OCI-LY3 (cell line): Measurements from ENCODE around the gene FAM228B.

Experiments used
- H2AFZ ChIP-seq: fragments of 200-600, 300-600 bp; shearing (Covaris generic); 2 replicates; pipeline ENCODE4 v1.6.0; 2014; ENCODE audit warnings: antibody characterized with exemption, low read depth, low read length
- H3K27ac ChIP-seq: fragments of 200-600, 300-600 bp; sonication (generic); 2 replicates; pipeline ENCODE4 v1.5.1; 2014; ENCODE audit warnings: mild to moderate bottlenecking, low read length, moderate library complexity, mixed read lengths
- H3K27me3 ChIP-seq: fragments of 200-600, 300-600 bp; sonication (generic); 2 replicates; pipeline ENCODE4 v1.6.1; 2014; ENCODE audit warnings: low read depth, low read length, mixed read lengths
- H3K36me3 ChIP-seq: fragments of 200-600, 300-600 bp; sonication (generic); replicated peaks from 2 replicates; pipeline ENCODE3; 2014; ENCODE audit warnings: low read depth, low read length, mixed read lengths
- H3K4me1 ChIP-seq: fragments of 300-600, 200-600 bp; sonication (generic); 2 replicates; pipeline ENCODE4 v1.6.1; 2014; ENCODE audit warnings: low read length, mixed read lengths
- H3K4me2 ChIP-seq: fragments of 200-600, 300-600 bp; sonication (generic); 2 replicates; pipeline ENCODE4 v1.6.1; 2014; ENCODE audit warnings: low read length, mixed read lengths
- H3K4me3 ChIP-seq: fragments of 300-600, 200-600 bp; sonication (generic); 2 replicates; pipeline ENCODE4 v1.5.1; 2014; ENCODE audit warnings: antibody characterized with exemption, mild to moderate bottlenecking, low read length, moderate library complexity
- H3K79me2 ChIP-seq: fragments of 300-600, 200-600 bp; shearing (Covaris generic); 2 replicates; pipeline ENCODE4 v1.6.1; 2014; ENCODE audit warnings: mild to moderate bottlenecking, low read length, mixed read lengths
- H3K9ac ChIP-seq: fragments of 300-600, 200-600 bp; shearing (Covaris generic); 2 replicates; pipeline ENCODE4 v1.6.0; 2014; ENCODE audit warnings: mild to moderate bottlenecking, low read length, moderate library complexity
- H3K9me3 ChIP-seq: fragments of 200-600, 300-600 bp; shearing (Covaris generic); 2 replicates; pipeline ENCODE4 v1.6.1; 2014; ENCODE audit warnings: low read length, mixed read lengths; ENCODE audit not compliant: insufficient read depth
- H4K20me1 ChIP-seq: fragments of 200-600, 300-600 bp; sonication (generic); 2 replicates; pipeline ENCODE4 v1.6.1; 2016; ENCODE audit warnings: low read length, mixed read lengths; ENCODE audit not compliant: insufficient read depth
- CTCF ChIP-seq: fragments of 200-600, 300-600 bp; sonication (generic); IDR thresholded peaks from 2 replicates; pipeline ENCODE4 v1.5.1; 2014; ENCODE audit warnings: antibody characterized with exemption, low read length, low read depth
- EZH2phosphoT487 ChIP-seq: fragments of 200-600 bp; shearing (Covaris generic); IDR thresholded peaks from 2 replicates; pipeline ENCODE4 v1.6.1; 2018; ENCODE audit warnings: antibody characterized with exemption, mixed run types, low read depth

Gene FAM228B

DNA sequence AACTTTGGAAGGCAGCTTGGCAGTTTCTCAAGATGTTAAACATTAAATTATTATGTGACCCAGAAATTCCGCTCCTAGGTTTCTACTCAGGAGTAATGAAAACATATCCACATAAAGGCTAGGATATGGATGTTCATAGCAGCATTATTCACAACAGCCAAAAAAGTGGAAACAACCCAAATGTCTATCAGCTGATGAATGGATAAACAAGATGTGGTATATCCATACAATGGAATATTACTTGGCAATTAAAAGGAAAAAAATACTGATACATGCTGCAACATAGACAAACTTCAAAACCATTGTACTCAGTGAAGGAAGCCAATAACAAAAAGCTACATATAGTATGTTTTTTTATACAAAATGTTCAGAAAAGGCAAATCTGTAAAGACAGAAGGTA lies 39.2 kb downstream of the FAM228B start:
- H3K79me2 ChIP-seq, result no peaks in the 10 kb centered on the region
- H3K27ac ChIP-seq, result no peak overlapping the region

GRCh38 chr2:24163186-24163585 lies 39.9 kb downstream of the FAM228B start:
- H3K36me3 ChIP-seq, result no peaks in the 10 kb centered on the region
- H3K27me3 ChIP-seq, result no peaks in the 10 kb centered on the region
- no peak overlapping the region for H3K9ac ChIP-seq
- H3K79me2 ChIP-seq, result no peaks in the 10 kb centered on the region
- H2AFZ ChIP-seq, result no peak overlapping the region
- no peak overlapping the region for H3K27ac ChIP-seq
- H3K4me1 ChIP-seq, result peaks cover 12% of the 10 kb centered on the region
- no peaks in the 10 kb centered on the region for H3K9me3 ChIP-seq
- H4K20me1 ChIP-seq, result no peaks in the 10 kb centered on the region
- no peak overlapping the region for H3K4me3 ChIP-seq
- H3K4me2 ChIP-seq, result no peak overlapping the region
- TF ChIP-seq EZH2phosphoT487, result no peak
- no peak for TF ChIP-seq CTCF

More for the DNA sequence above, 39.2 kb downstream of the FAM228B start:
- no peaks in the 10 kb centered on the region for H3K36me3 ChIP-seq
- TF ChIP-seq EZH2phosphoT487 (no peak), CTCF (no peak)
- H3K4me3 ChIP-seq, result no peak overlapping the region
- H3K4me2 ChIP-seq, result no peak overlapping the region
- H2AFZ ChIP-seq, result no peak overlapping the region
- H3K9ac ChIP-seq, result no peak overlapping the region
- H3K9me3 ChIP-seq, result no peaks in the 10 kb centered on the region
- H3K27me3 ChIP-seq, result no peaks in the 10 kb centered on the region
- H4K20me1 ChIP-seq, result no peaks in the 10 kb centered on the region
- H3K4me1 ChIP-seq, result peaks cover 12% of the 10 kb centered on the region

- Histone ChIP-seq H3K27me3 (no peaks in the 10 kb centered on the region), H3K9me3 (no peaks in the 10 kb centered on the region), H2AFZ (no peak overlapping the region), H3K4me3 (no peak overlapping the region), H4K20me1 (no peaks in the 10 kb centered on the region), H3K4me1 (peaks cover 12% of the 10 kb centered on the region), H3K79me2 (no peaks in the 10 kb centered on the region), H3K9ac (no peak overlapping the region), H3K27ac (no peak overlapping the region), H3K4me2 (no peak overlapping the region), H3K36me3 (no peaks in the 10 kb centered on the region)
- TF ChIP-seq EZH2phosphoT487, result no peak
- no peak for TF ChIP-seq CTCF
Observed at GRCh38 chr2:24163601-24164000, 40.3 kb downstream of the FAM228B start.

DNA sequence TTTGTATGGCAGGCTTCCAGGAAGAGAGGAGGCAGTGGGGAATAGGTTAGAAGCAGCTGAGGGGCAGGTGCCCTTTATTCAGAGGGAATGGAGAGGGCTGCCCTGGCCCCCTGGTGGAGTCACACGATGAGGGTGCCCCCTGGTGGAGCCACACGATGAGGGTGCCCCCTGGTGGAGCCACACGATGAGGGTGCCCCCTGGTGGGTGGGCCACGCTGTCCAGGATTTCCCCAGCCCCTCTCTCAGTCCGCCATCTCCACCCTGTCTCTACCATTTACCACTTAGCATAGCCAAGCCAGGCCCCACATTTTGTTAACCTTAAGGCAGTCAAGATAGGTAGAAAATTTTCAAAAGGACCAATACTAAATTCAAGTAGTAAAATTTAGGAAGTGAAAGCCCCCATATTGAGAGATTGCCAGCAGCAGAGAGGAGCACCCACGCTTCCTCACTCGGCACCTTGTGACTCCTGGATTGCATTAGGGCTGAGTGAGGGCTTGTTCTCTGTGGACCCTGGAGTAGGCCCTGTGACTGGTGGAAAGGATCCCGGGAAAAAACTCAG lies 41.2 kb downstream of the FAM228B start:
- Histone ChIP-seq H3K4me2 (peak overlapping the region; percentile 67), H3K4me1 (peaks cover 12% of the 10 kb centered on the region), H2AFZ (peak overlapping the region; percentile 93), H3K36me3 (no peaks in the 10 kb centered on the region), H3K27ac (peak overlapping the region; percentile 42), H4K20me1 (no peaks in the 10 kb centered on the region), H3K4me3 (peak overlapping the region; percentile 47), H3K27me3 (no peaks in the 10 kb centered on the region), H3K79me2 (no peaks in the 10 kb centered on the region), H3K9ac (peak overlapping the region; percentile 40), H3K9me3 (no peaks in the 10 kb centered on the region)
- no peak for TF ChIP-seq EZH2phosphoT487
- peak; percentile 99 for TF ChIP-seq CTCF
